ENCODE measurements around the gene KCNH1. TPM values are rescaled to one million over a fixed set of nuclear protein-coding genes. Genes with fewer than 3 reads are reported as not detected.

KCNH1 gene
- polyA plus RNA-seq, result 0.25 TPM
- long read RNA-seq, donor 1, result 0 reads
- long read RNA-seq, donor 2, result 0 reads
- long read RNA-seq, donor 3, result 0 reads
- long read RNA-seq, donor 4, result 0 reads
- long read RNA-seq, donor 5, result 0 reads
- long read RNA-seq, donor 6, result 0 reads
- long read RNA-seq, donor 7, result 0 reads
- long read RNA-seq, donor 8, result 0 reads
- long read RNA-seq, donor 9, result 0 reads
- long read RNA-seq, donor 10, result 0 reads
- long read RNA-seq, donor 11, result 0 reads

GRCh38 chr1:211133836-211134669 lies at the start of gene KCNH1:
Gene KCNH1, minus strand, starts transcription at chr1:211134148. Its CDS starts 203 bp downstream, at chr1:211133945.
- peak; percentile 57 to 67 for DNase-seq
- H3K4me1 ChIP-seq (ENCODE audit: control insufficient read depth, insufficient read depth, low read length), result peaks cover 3% of the 10 kb centered on the region
- H3K9me3 ChIP-seq (ENCODE audit: control insufficient read depth, low read depth, low read length), result no peaks in the 10 kb centered on the region
- H3K4me3 ChIP-seq (ENCODE audit: low read length), result peak within 1 kb of the TSS; percentile 20
- no peak within 1 kb of the TSS for H3K27ac ChIP-seq (ENCODE audit: low read length)
- H3K36me3 ChIP-seq (ENCODE audit: control insufficient read depth, insufficient read depth, low read length), result no peaks in the 10 kb centered on the region
- peaks cover 48% of the 10 kb centered on the region for H3K27me3 ChIP-seq (ENCODE audit: control insufficient read depth, insufficient read depth, low read length)
- no CpG with 5 or more reads among the region's 61 CpGs for WGBS (ENCODE audit: insufficient coverage, low lambda C conversion rate)

GRCh38 chr1:211182746-211183145 lies 48.8 kb upstream of the KCNH1 start:
- no CpG with 5 or more reads among the region's 2 CpGs for WGBS (ENCODE audit: insufficient coverage, low lambda C conversion rate)
- H3K4me3 ChIP-seq (ENCODE audit: low read length), result no peak overlapping the region
- H3K27ac ChIP-seq (ENCODE audit: low read length), result no peak overlapping the region
- no peaks in the 10 kb centered on the region for H3K4me1 ChIP-seq (ENCODE audit: control insufficient read depth, insufficient read depth, low read length)
- H3K27me3 ChIP-seq (ENCODE audit: control insufficient read depth, insufficient read depth, low read length), result no peaks in the 10 kb centered on the region
- no peak for DNase-seq
- no peaks in the 10 kb centered on the region for H3K9me3 ChIP-seq (ENCODE audit: control insufficient read depth, low read depth, low read length)
- no peaks in the 10 kb centered on the region for H3K36me3 ChIP-seq (ENCODE audit: control insufficient read depth, insufficient read depth, low read length)

DNA sequence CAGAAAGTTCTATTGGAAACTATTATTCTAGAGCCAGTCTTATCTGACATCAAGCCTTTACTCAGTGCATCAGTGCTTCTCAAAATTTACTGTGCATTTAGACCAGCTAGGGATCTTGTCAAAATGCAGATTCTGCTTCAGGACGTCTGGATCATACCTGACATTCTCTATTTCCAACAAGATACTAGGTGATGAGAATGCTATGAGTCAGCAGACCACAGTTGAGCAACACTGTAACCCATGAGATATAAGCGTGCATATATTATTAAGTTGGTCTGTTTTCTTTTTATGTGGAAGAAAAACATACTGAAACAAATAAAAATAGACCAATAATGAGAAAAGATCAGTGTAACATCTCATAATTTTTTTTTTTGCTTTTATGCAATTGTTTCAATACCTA lies 40.4 kb upstream of the KCNH1 start:
- Histone ChIP-seq H3K4me1 (ENCODE audit: control insufficient read depth, insufficient read depth, low read length) (no peaks in the 10 kb centered on the region), H3K9me3 (ENCODE audit: control insufficient read depth, low read depth, low read length) (no peaks in the 10 kb centered on the region), H3K27ac (ENCODE audit: low read length) (no peak overlapping the region), H3K27me3 (ENCODE audit: control insufficient read depth, insufficient read depth, low read length) (no peaks in the 10 kb centered on the region), H3K36me3 (ENCODE audit: control insufficient read depth, insufficient read depth, low read length) (no peaks in the 10 kb centered on the region), H3K4me3 (ENCODE audit: low read length) (no peak overlapping the region)
- no peak for DNase-seq
- WGBS (ENCODE audit: insufficient coverage, low lambda C conversion rate), result 88% methylated on average over 1 of the region's 2 CpGs

DNA sequence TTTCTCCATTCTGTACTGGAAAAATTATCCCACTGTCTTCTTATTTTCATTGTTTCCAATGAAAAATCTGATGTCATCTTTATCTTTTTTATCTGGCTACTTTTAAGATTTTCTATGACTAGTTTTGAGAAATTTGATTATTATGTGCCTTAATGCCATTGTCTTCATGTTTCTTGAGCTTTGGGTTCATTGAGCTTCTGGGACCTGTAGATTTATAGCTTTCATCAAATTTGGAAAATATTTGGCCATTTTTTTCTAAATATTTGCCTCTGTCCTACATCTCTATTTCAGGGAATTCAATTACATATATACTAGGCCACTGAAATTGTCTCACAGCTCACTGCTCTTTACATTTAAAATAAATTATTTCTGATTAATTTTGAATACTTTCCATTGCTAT lies 38.7 kb upstream of the KCNH1 start:
- Histone ChIP-seq H3K27me3 (ENCODE audit: control insufficient read depth, insufficient read depth, low read length) (no peaks in the 10 kb centered on the region), H3K27ac (ENCODE audit: low read length) (no peak overlapping the region), H3K4me3 (ENCODE audit: low read length) (no peak overlapping the region), H3K4me1 (ENCODE audit: control insufficient read depth, insufficient read depth, low read length) (no peaks in the 10 kb centered on the region), H3K36me3 (ENCODE audit: control insufficient read depth, insufficient read depth, low read length) (no peaks in the 10 kb centered on the region), H3K9me3 (ENCODE audit: control insufficient read depth, low read depth, low read length) (no peaks in the 10 kb centered on the region)
- DNase-seq, result no peak

GRCh38 chr1:211169353-211169752 lies 35.4 kb upstream of the KCNH1 start:
- no CpG with 5 or more reads among the region's 1 CpG for WGBS (ENCODE audit: insufficient coverage, low lambda C conversion rate)
- Histone ChIP-seq H3K4me3 (ENCODE audit: low read length) (no peak overlapping the region), H3K27ac (ENCODE audit: low read length) (no peak overlapping the region), H3K4me1 (ENCODE audit: control insufficient read depth, insufficient read depth, low read length) (no peaks in the 10 kb centered on the region), H3K36me3 (ENCODE audit: control insufficient read depth, insufficient read depth, low read length) (no peaks in the 10 kb centered on the region), H3K9me3 (ENCODE audit: control insufficient read depth, low read depth, low read length) (no peaks in the 10 kb centered on the region), H3K27me3 (ENCODE audit: control insufficient read depth, insufficient read depth, low read length) (no peaks in the 10 kb centered on the region)
- DNase-seq, result no peak

DNA sequence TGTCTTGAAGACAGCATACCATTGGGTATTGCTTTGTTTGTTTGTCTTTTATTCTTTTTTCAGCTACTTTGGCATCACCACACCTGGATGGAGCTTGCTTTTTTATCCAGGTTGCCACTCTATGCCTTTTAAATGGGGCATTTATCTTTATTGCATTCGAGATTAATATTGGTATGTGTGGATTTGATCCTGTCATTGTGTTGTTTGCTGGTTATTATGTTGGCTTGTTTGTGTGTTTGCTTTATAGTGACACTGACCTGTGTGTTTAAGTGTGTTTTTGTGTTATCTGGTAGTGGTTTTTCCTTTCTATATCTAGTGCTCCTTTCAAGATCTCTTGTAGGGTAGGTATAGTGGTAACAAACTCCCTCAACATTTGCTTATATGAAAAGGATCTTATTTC lies 24.9 kb upstream of the KCNH1 start:
- H3K9me3 ChIP-seq (ENCODE audit: control insufficient read depth, low read depth, low read length), result no peaks in the 10 kb centered on the region
- no CpG with 5 or more reads among the region's 1 CpG for WGBS (ENCODE audit: insufficient coverage, low lambda C conversion rate)

DNA sequence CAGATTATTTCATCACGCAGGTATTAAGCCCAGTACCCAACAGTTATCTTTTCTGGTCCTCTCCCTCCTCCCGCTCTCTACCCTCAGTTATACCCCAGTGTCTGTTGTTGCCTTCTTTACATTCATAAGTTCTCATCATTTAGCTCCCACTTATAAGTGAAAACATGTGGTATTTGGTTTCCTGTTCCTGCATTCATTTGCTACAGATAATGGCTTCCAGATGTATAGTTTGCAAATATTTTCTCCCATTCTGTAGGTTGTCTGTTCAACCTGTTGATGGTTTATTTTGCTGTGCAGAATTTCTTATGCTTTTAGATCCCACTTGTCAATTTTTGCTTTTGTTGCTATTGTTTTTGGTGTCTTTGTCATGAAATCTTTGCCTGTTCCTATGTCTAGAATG lies 21.1 kb upstream of the KCNH1 start:
- no peaks in the 10 kb centered on the region for H3K36me3 ChIP-seq (ENCODE audit: control insufficient read depth, insufficient read depth, low read length)
- H3K27me3 ChIP-seq (ENCODE audit: control insufficient read depth, insufficient read depth, low read length), result peaks cover 3% of the 10 kb centered on the region
- H3K9me3 ChIP-seq (ENCODE audit: control insufficient read depth, low read depth, low read length), result no peaks in the 10 kb centered on the region
- H3K4me3 ChIP-seq (ENCODE audit: low read length), result no peak overlapping the region
- 80% methylated on average over 2 of the region's 2 CpGs for WGBS (ENCODE audit: insufficient coverage, low lambda C conversion rate)
- DNase-seq, result no peak
- no peaks in the 10 kb centered on the region for H3K4me1 ChIP-seq (ENCODE audit: control insufficient read depth, insufficient read depth, low read length)
- H3K27ac ChIP-seq (ENCODE audit: low read length), result no peak overlapping the region

More for the DNA sequence above, 24.9 kb upstream of the KCNH1 start:
- Histone ChIP-seq H3K27me3 (ENCODE audit: control insufficient read depth, insufficient read depth, low read length) (no peaks in the 10 kb centered on the region), H3K36me3 (ENCODE audit: control insufficient read depth, insufficient read depth, low read length) (no peaks in the 10 kb centered on the region), H3K4me1 (ENCODE audit: control insufficient read depth, insufficient read depth, low read length) (no peaks in the 10 kb centered on the region), H3K4me3 (ENCODE audit: low read length) (no peak overlapping the region), H3K27ac (ENCODE audit: low read length) (no peak overlapping the region)
- DNase-seq, result no peak

DNA sequence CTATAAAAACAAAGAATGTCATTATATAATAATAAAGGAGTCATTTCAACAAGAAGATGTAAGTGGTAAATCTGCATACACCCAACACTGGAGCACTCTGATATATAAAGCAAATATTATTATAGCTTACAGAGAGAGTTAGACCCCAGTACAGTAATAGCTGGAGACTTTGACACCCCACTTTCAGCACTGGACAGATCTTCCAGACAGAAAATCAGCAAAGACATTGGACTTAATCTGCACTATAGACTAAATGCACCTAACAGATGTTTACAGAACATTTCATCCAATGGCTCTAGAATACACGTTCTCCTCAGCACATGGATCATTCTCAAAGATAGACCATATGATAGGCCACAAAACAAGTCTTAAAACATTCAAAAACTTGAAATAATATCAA lies 20.0 kb upstream of the KCNH1 start:
- no peak for DNase-seq
- no peaks in the 10 kb centered on the region for H3K36me3 ChIP-seq (ENCODE audit: control insufficient read depth, insufficient read depth, low read length)
- no peaks in the 10 kb centered on the region for H3K4me1 ChIP-seq (ENCODE audit: control insufficient read depth, insufficient read depth, low read length)
- peaks cover 3% of the 10 kb centered on the region for H3K27me3 ChIP-seq (ENCODE audit: control insufficient read depth, insufficient read depth, low read length)
- no peak overlapping the region for H3K4me3 ChIP-seq (ENCODE audit: low read length)
- H3K9me3 ChIP-seq (ENCODE audit: control insufficient read depth, low read depth, low read length), result no peaks in the 10 kb centered on the region
- no CpG with 5 or more reads among the region's 1 CpG for WGBS (ENCODE audit: insufficient coverage, low lambda C conversion rate)
- no peak overlapping the region for H3K27ac ChIP-seq (ENCODE audit: low read length)

DNA sequence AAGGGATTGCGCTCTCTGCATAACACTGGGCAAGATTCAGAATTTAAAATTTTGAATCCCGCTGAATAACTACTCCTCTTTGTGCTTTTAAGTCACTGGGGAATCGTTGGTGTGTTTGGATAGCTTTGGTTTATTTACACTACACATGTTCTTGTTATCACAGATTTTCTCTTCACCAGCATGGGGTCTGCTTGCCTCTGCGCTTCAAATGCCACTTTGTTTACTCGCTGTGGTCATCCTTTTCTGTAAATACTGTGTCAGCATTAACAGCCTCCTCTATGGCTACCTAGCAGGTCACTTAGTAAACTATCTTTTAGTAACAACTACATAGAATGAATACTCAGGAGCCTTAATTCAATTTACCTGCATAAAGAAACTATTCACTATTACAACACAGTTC lies 14.4 kb upstream of the KCNH1 start:
- no peak overlapping the region for H3K27ac ChIP-seq (ENCODE audit: low read length)
- DNase-seq, result no peak
- H3K9me3 ChIP-seq (ENCODE audit: control insufficient read depth, low read depth, low read length), result no peaks in the 10 kb centered on the region
- WGBS (ENCODE audit: insufficient coverage, low lambda C conversion rate), result 27% methylated on average over 2 of the region's 5 CpGs
- peaks cover 6% of the 10 kb centered on the region for H3K27me3 ChIP-seq (ENCODE audit: control insufficient read depth, insufficient read depth, low read length)
- no peak overlapping the region for H3K4me3 ChIP-seq (ENCODE audit: low read length)
- no peaks in the 10 kb centered on the region for H3K4me1 ChIP-seq (ENCODE audit: control insufficient read depth, insufficient read depth, low read length)
- H3K36me3 ChIP-seq (ENCODE audit: control insufficient read depth, insufficient read depth, low read length), result no peaks in the 10 kb centered on the region

DNA sequence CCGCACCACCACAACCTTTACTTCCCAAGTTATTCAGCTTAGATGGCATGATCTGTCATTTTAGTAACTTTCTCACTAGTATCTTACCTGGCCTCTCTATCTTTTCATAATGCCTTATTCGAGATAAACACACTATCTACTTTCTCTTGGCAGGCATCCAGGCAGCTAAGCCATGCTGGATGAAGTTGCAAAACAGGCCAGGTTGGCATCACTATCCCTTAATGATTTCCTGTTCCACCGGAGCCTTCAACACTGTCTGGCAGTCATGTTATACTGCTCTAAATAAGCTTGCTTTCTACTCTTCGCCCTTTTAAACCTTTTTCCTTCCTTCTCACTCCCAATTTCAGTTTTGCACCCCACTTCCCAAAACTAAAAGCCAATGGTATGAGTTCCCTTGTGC lies 12.0 kb upstream of the KCNH1 start:
- H3K27ac ChIP-seq (ENCODE audit: low read length), result no peak overlapping the region
- 40% methylated on average over 2 of the region's 4 CpGs for WGBS (ENCODE audit: insufficient coverage, low lambda C conversion rate)
- no peaks in the 10 kb centered on the region for H3K9me3 ChIP-seq (ENCODE audit: control insufficient read depth, low read depth, low read length)
- peak in 1 of 2 donors; percentile 8 for DNase-seq
- H3K4me3 ChIP-seq (ENCODE audit: low read length), result no peak overlapping the region
- no peaks in the 10 kb centered on the region for H3K36me3 ChIP-seq (ENCODE audit: control insufficient read depth, insufficient read depth, low read length)
- H3K27me3 ChIP-seq (ENCODE audit: control insufficient read depth, insufficient read depth, low read length), result peaks cover 6% of the 10 kb centered on the region
- no peaks in the 10 kb centered on the region for H3K4me1 ChIP-seq (ENCODE audit: control insufficient read depth, insufficient read depth, low read length)

All from large intestine (tissue), 12 donors.